HCT116 (cell line): ENCODE data around the gene MFGE8. TPM values are rescaled to one million over a fixed set of nuclear protein-coding genes. Genes with fewer than 3 reads are reported as not detected.

Experiments used
- ATAC-seq: fragments of 200-7000 bp; cut with Tn5 transposase; 2 replicates; pipeline ENCODE4 v1.9.1; 2020; ENCODE audit warnings: mild to moderate bottlenecking, moderate library complexity
- BruUV-seq: library from RNA; stranded (reverse); fragments of 400-500 nt; replicated peaks from 2 replicates; lab custom pipeline; 2021; lab: Mats Ljungman, UMichigan
- CTCF ChIA-PET: fragments of 300-600 bp; sonication (Branson Sonifier 250); formaldehyde crosslinking; loops from one replicate; lab custom pipeline; 2021; ENCODE audit warnings: antibody characterized with exemption; lab: Charles Lee
- POLR2A ChIA-PET: fragments of 300-600, 350-600 bp; sonication (Branson Sonifier 250); formaldehyde crosslinking; loops from one replicate; lab custom pipeline; 2021; ENCODE audit warnings: antibody characterized with exemption; lab: Charles Lee
- RAD21 ChIA-PET, 2 experiments: fragments of 300-600 bp; sonication (Branson Sonifier 250); formaldehyde crosslinking; loops; one replicate each; lab custom pipeline; 2023; ENCODE audit warnings: low total read pairs in 2 of 2; ENCODE audit not compliant: uncharacterized antibody in 2 of 2, unreplicated experiment in 2 of 2, low non-redundant PET in 1 of 2; lab: Charles Lee
- DNase-seq: peaks from one replicate; pipeline ENCODE4 v3.0.0-alpha.2; 2010; ENCODE audit warnings: low read depth, low spot score
- H2AFZ ChIP-seq: fragments of 200-600 bp; shearing (Covaris generic), sonication (generic); 2 replicates; pipeline ENCODE4 v1.6.1; 2017; ENCODE audit warnings: low read depth, mixed run types, mixed read lengths, antibody characterized with exemption, low read length; ENCODE audit not compliant: poor library complexity, severe bottlenecking
- H3K27ac ChIP-seq: 2 replicates; pipeline ENCODE4 v1.5.1; 2012; ENCODE audit warnings: low read depth, low read length
- H3K27me3 ChIP-seq: fragments of 200-600 bp; sonication (generic); 2 replicates; pipeline ENCODE4 v1.6.1; 2016; ENCODE audit warnings: mixed run types, low read length, mixed read lengths; ENCODE audit not compliant: insufficient read depth
- H3K36me3 ChIP-seq, 2 experiments: fragments of 200-500 bp in 1 of 2; fragments of 200-600 bp in 1 of 2; sonication (Bioruptor generic) in 1 of 2; sonication (generic) in 1 of 2; 2 replicates each; pipeline versions ENCODE4 v1.5.1 to v1.6.1; 2014 to 2016; ENCODE audit warnings: low read length in 2 of 2, inconsistent platforms in 1 of 2, mixed read lengths in 1 of 2, mixed run types in 1 of 2; ENCODE audit not compliant: insufficient read depth in 2 of 2, control insufficient read depth in 1 of 2
- H3K4me1 ChIP-seq, 2 experiments: fragments of 200-600 bp in 1 of 2; sonication (generic) in 1 of 2; 2 replicates each; pipeline versions ENCODE4 v1.5.1 to v1.6.1; 2012 to 2017; ENCODE audit warnings: low read length in 2 of 2, inconsistent platforms in 1 of 2, mild to moderate bottlenecking in 1 of 2, mixed read lengths in 1 of 2, mixed run types in 1 of 2, moderate library complexity in 1 of 2; ENCODE audit not compliant: insufficient read depth in 2 of 2, control insufficient read depth in 1 of 2
- H3K4me2 ChIP-seq: fragments of 200-600 bp; sonication (generic); 2 replicates; pipeline ENCODE4 v1.6.1; 2017; ENCODE audit warnings: mixed run types, low read length, mixed read lengths
- H3K4me3 ChIP-seq, 2 experiments: fragments of 200-600 bp in 1 of 2; sonication (generic) in 1 of 2; replicated peaks in 1 of 2; 2 replicates each; pipeline ENCODE4 v1.5.1; 2011 to 2016; ENCODE audit warnings: low read length in 2 of 2, control low read depth in 1 of 2, low read depth in 1 of 2, mild to moderate bottlenecking in 1 of 2, mixed read lengths in 1 of 2, mixed run types in 1 of 2
- H3K79me2 ChIP-seq: fragments of 200-600 bp; sonication (generic); 2 replicates; pipeline ENCODE4 v1.6.1; 2017; ENCODE audit warnings: mild to moderate bottlenecking, mixed run types, low read length, moderate library complexity, mixed read lengths; ENCODE audit not compliant: insufficient read depth
- H3K9ac ChIP-seq: fragments of 200-600 bp; sonication (generic); 2 replicates; pipeline ENCODE4 v1.6.1; 2016; ENCODE audit warnings: low read length, mixed read lengths
- H3K9me2 ChIP-seq: fragments of 200-600 bp; sonication (generic), shearing (Covaris generic); 2 replicates; pipeline ENCODE4 v1.6.1; 2017; ENCODE audit warnings: mixed run types, mild to moderate bottlenecking, moderate library complexity; ENCODE audit not compliant: insufficient read depth
- H3K9me3 ChIP-seq, 2 experiments: fragments of 200-500 bp in 1 of 2; fragments of 200-600 bp in 1 of 2; sonication (Bioruptor generic) in 1 of 2; sonication (generic) in 1 of 2; 2 replicates each; pipeline ENCODE4 v1.6.1; 2014 to 2017; ENCODE audit warnings: low read length in 2 of 2, mixed read lengths in 2 of 2, inconsistent platforms in 1 of 2, low read depth in 1 of 2, mild to moderate bottlenecking in 1 of 2, mixed run types in 1 of 2, moderate library complexity in 1 of 2; ENCODE audit not compliant: control insufficient read depth in 1 of 2, insufficient read depth in 1 of 2
- H4K20me1 ChIP-seq: fragments of 200-600 bp; sonication (generic), shearing (Covaris generic); 2 replicates; pipeline ENCODE4 v1.6.1; 2017; ENCODE audit warnings: mixed run types, mild to moderate bottlenecking, moderate library complexity; ENCODE audit not compliant: insufficient read depth
- ELF1 ChIP-seq: IDR thresholded peaks from 2 replicates; pipeline ENCODE4 v1.6.1; 2012; ENCODE audit warnings: low read depth, borderline replicate concordance
- EZH2phosphoT487 ChIP-seq: fragments of 200-600 bp; IDR thresholded peaks from 2 replicates; pipeline ENCODE4 v1.6.1; 2018; ENCODE audit warnings: antibody characterized with exemption, borderline replicate concordance
- FOSL1 ChIP-seq: IDR thresholded peaks from 2 replicates; pipeline ENCODE4 v1.6.1; 2012; ENCODE audit warnings: low read depth
- POLR2A ChIP-seq: IDR thresholded peaks from 2 replicates; pipeline ENCODE4 v1.7.0; 2011; ENCODE audit warnings: borderline replicate concordance; ENCODE audit not compliant: insufficient read depth, insufficient read length; ENCODE audit errors: extremely low read depth
- RAD21 ChIP-seq: IDR thresholded peaks from 2 replicates; pipeline ENCODE4 v1.6.1; 2012; ENCODE audit warnings: low read depth, mild to moderate bottlenecking
- SP1 ChIP-seq: IDR thresholded peaks from 2 replicates; pipeline ENCODE4 v1.6.1; 2012; ENCODE audit warnings: low read depth
- intact Hi-C: fragments of 100-400 bp; cut with micrococcal nuclease; formaldehyde crosslinking; loops from 2 replicates; pipeline ENCODE4 v1.10.0; 2022
- total RNA-seq: library from RNA; stranded (reverse); gene quantifications from one replicate; pipeline ENCODE4 v1.2.1, GENCODE V29; 2021; ENCODE audit not compliant: unreplicated experiment
- TF ChIP-seq, protein P1 (sequence below): IDR thresholded peaks from 2 replicates; pipeline ENCODE4 v1.6.1; 2012
- TF ChIP-seq, protein P2 (sequence below): IDR thresholded peaks from 2 replicates; pipeline ENCODE4 v1.6.1; 2012
- TF ChIP-seq, protein P3 (sequence below): IDR thresholded peaks from 2 replicates; pipeline ENCODE4 v1.6.1; 2012; ENCODE audit warnings: low read depth
- TF ChIP-seq, protein P4 (sequence below): IDR thresholded peaks from 2 replicates; pipeline ENCODE4 v1.6.1; 2011; ENCODE audit warnings: mild to moderate bottlenecking, low read length, moderate library complexity; ENCODE audit not compliant: insufficient replicate concordance; ENCODE audit errors: extremely low read depth

Gene MFGE8
- total RNA-seq, 1 experiment from 2014 or later = 70.7 TPM

GRCh38 chr15:88894819-88895767 lies 18.1 kb downstream of the MFGE8 start, which contains the start of gene HAPLN3:
TSS of gene HAPLN3 (minus strand) at chr15:88895544. CDS start at chr15:88887298, 8,246 bp downstream.
- Histone ChIP-seq H3K79me2 (no peaks in the 10 kb centered on the region), H4K20me1 (no peaks in the 10 kb centered on the region), H3K4me2 (peak within 1 kb of the TSS; percentile 95), H3K4me3 (peak within 1 kb of the TSS; percentile 50 to 67), H3K27ac (peak within 1 kb of the TSS; percentile 32; the same call in 1 of the 2 replicates), H2AFZ (peak within 1 kb of the TSS; percentile 71), H3K9me3 (no peaks in the 10 kb centered on the region), H3K27me3 (no peaks in the 10 kb centered on the region), H3K4me1 (peaks cover 18 to 36% of the 10 kb centered on the region in 2 experiments)
- POLR2A ChIA-PET = interaction anchor here (1.0 to 1.3 kb wide), 3 partner anchors 10 to 17 kb away, joined by 3 read pairs; no protein-coding TSS in a partner anchor
- CTCF ChIA-PET = interaction anchor here (0.6 to 2.2 kb wide), 13 partner anchors 10 to 308 kb away, joined by 3 to 12 read pairs (median 5); no protein-coding TSS in a partner anchor
- BruUV-seq = no TSS peak
- intact Hi-C loops = loop anchor here (1.0 to 5.0 kb wide), 3 partner anchors 122 to 238 kb away; no protein-coding TSS in a partner anchor
- no peak for DNase-seq
- RAD21 ChIA-PET = no interaction called here
- TF ChIP-seq, protein P1, sequence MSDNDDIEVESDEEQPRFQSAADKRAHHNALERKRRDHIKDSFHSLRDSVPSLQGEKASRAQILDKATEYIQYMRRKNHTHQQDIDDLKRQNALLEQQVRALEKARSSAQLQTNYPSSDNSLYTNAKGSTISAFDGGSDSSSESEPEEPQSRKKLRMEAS = no peak; the same call in 1 of the 2 replicates
- TF ChIP-seq SP1 (no peak), EZH2phosphoT487 (no peak)
- TF ChIP-seq, protein P2, sequence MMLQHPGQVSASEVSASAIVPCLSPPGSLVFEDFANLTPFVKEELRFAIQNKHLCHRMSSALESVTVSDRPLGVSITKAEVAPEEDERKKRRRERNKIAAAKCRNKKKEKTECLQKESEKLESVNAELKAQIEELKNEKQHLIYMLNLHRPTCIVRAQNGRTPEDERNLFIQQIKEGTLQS = no peak
- TF ChIP-seq, all 23 proteins: peak for 0
- Histone ChIP-seq H3K36me3 (no peaks in the 10 kb centered on the region), H3K9ac (peak within 1 kb of the TSS; percentile 57), H3K9me2 (no peaks in the 10 kb centered on the region)
- peak; percentile 43 for ATAC-seq

DNA sequence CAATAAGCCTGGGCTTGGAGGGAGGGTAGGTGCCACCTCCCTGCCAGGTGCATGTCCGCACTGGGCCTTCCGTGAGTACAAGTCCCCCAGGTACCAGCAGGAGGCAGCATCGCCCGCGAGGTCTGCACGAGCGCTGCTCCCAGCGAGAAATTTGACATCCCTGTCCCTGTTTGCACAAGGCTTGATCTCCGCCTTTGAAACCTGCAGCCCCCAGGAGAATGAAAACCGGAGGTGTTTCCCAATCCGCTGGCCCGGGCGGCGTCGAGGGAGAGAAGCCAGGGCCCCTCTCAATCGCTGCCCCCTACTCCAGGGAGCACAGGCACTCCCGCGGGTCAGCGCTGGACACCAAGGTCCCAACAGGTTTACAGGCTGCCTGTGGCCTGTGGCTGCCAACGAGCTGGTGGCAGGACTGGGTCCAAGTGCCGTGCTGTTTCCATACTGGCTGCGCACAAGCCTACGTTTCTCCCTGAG lies 18.8 kb downstream of the MFGE8 start:
- intact Hi-C loops = loop anchor here (1.0 to 5.0 kb wide), 2 partner anchors 123 to 233 kb away; no protein-coding TSS in a partner anchor
- H3K9ac ChIP-seq = peak overlapping the region; percentile 57; the same call in 1 of the 2 replicates
- TF ChIP-seq, protein P3, sequence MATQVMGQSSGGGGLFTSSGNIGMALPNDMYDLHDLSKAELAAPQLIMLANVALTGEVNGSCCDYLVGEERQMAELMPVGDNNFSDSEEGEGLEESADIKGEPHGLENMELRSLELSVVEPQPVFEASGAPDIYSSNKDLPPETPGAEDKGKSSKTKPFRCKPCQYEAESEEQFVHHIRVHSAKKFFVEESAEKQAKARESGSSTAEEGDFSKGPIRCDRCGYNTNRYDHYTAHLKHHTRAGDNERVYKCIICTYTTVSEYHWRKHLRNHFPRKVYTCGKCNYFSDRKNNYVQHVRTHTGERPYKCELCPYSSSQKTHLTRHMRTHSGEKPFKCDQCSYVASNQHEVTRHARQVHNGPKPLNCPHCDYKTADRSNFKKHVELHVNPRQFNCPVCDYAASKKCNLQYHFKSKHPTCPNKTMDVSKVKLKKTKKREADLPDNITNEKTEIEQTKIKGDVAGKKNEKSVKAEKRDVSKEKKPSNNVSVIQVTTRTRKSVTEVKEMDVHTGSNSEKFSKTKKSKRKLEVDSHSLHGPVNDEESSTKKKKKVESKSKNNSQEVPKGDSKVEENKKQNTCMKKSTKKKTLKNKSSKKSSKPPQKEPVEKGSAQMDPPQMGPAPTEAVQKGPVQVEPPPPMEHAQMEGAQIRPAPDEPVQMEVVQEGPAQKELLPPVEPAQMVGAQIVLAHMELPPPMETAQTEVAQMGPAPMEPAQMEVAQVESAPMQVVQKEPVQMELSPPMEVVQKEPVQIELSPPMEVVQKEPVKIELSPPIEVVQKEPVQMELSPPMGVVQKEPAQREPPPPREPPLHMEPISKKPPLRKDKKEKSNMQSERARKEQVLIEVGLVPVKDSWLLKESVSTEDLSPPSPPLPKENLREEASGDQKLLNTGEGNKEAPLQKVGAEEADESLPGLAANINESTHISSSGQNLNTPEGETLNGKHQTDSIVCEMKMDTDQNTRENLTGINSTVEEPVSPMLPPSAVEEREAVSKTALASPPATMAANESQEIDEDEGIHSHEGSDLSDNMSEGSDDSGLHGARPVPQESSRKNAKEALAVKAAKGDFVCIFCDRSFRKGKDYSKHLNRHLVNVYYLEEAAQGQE = no peak
- TF ChIP-seq POLR2A = no peak
- TF ChIP-seq ELF1 = no peak
- peak; percentile 85 for TF ChIP-seq RAD21
- TF ChIP-seq, protein P4, sequence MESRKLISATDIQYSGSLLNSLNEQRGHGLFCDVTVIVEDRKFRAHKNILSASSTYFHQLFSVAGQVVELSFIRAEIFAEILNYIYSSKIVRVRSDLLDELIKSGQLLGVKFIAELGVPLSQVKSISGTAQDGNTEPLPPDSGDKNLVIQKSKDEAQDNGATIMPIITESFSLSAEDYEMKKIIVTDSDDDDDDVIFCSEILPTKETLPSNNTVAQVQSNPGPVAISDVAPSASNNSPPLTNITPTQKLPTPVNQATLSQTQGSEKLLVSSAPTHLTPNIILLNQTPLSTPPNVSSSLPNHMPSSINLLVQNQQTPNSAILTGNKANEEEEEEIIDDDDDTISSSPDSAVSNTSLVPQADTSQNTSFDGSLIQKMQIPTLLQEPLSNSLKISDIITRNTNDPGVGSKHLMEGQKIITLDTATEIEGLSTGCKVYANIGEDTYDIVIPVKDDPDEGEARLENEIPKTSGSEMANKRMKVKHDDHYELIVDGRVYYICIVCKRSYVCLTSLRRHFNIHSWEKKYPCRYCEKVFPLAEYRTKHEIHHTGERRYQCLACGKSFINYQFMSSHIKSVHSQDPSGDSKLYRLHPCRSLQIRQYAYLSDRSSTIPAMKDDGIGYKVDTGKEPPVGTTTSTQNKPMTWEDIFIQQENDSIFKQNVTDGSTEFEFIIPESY = no peak
- TF ChIP-seq FOSL1 = no peak

More for the DNA sequence above, 18.8 kb downstream of the MFGE8 start:
- Histone ChIP-seq H3K36me3 (no peaks in the 10 kb centered on the region), H3K27ac (no peak overlapping the region; the same call in 1 of the 2 replicates), H3K4me1 (peaks cover 18 to 36% of the 10 kb centered on the region in 2 experiments), H3K4me3 (peak overlapping the region; percentile 50 to 67), H3K9me3 (no peaks in the 10 kb centered on the region), H3K79me2 (no peaks in the 10 kb centered on the region), H3K27me3 (no peaks in the 10 kb centered on the region), H3K4me2 (peak overlapping the region; percentile 95), H3K9me2 (no peaks in the 10 kb centered on the region), H2AFZ (peak overlapping the region; percentile 71), H4K20me1 (no peaks in the 10 kb centered on the region)
- BruUV-seq = no TSS peak
- RAD21 ChIA-PET = no interaction called here
- peak; percentile 77 for ATAC-seq
- POLR2A ChIA-PET = interaction anchor here (1.0 kb wide), 2 partner anchors 12 to 17 kb away, joined by 3 read pairs; no protein-coding TSS in a partner anchor
- CTCF ChIA-PET = interaction anchor here (0.6 to 2.2 kb wide), 9 partner anchors 11 to 309 kb away, joined by 3 to 12 read pairs (median 5); no protein-coding TSS in a partner anchor
- no peak for DNase-seq
